H1 (cell line): ENCODE results near the gene MYO1F. TPM values are rescaled to one million over a fixed set of nuclear protein-coding genes. Genes with fewer than 3 reads are reported as not detected.

Experiments used
- polyA plus RNA-seq, 7 experiments: library from polyadenylated mRNA; depleted of rRNA in 3 of 7; stranded (reverse) in 5 of 7; unstranded in 2 of 7; fragments of >200 nt in 5 of 7; fragments of 200-250 nt in 2 of 7; gene quantifications; 1 replicate in 5 of 7; 2 replicates in 1 of 7; 4 replicates in 1 of 7; pipeline versions ENCODE4 v1.2.1 to v1.2.3, GENCODE V29; 2011 to 2013; ENCODE audit warnings: missing spikeins in 2 of 7, mixed read lengths in 2 of 7
- total RNA-seq: library from RNA; stranded (reverse); fragmentation: NEBNext Ultra II Directional; extraction: Animal tissue kit (Norgen Biotek cat#: 25700); gene quantifications from 2 replicates; pipeline ENCODE4 v1.2.1, GENCODE V29; 2021
- TF ChIP-seq, protein P1 (sequence below): fragments of 300-600 bp; sonication (generic); IDR thresholded peaks from 2 replicates; pipeline ENCODE4 v1.7.1; 2012; ENCODE audit warnings: low read length, moderate library complexity, mild to moderate bottlenecking, inconsistent platforms; ENCODE audit not compliant: insufficient replicate concordance

The MYO1F gene
- total and polyA plus RNA-seq, 2 of the 8 experiments (the other 6 are each of a cell fraction or from before 2014, with no cell fraction given) = 1.4 to 4.6 TPM

- TF ChIP-seq, protein P1, sequence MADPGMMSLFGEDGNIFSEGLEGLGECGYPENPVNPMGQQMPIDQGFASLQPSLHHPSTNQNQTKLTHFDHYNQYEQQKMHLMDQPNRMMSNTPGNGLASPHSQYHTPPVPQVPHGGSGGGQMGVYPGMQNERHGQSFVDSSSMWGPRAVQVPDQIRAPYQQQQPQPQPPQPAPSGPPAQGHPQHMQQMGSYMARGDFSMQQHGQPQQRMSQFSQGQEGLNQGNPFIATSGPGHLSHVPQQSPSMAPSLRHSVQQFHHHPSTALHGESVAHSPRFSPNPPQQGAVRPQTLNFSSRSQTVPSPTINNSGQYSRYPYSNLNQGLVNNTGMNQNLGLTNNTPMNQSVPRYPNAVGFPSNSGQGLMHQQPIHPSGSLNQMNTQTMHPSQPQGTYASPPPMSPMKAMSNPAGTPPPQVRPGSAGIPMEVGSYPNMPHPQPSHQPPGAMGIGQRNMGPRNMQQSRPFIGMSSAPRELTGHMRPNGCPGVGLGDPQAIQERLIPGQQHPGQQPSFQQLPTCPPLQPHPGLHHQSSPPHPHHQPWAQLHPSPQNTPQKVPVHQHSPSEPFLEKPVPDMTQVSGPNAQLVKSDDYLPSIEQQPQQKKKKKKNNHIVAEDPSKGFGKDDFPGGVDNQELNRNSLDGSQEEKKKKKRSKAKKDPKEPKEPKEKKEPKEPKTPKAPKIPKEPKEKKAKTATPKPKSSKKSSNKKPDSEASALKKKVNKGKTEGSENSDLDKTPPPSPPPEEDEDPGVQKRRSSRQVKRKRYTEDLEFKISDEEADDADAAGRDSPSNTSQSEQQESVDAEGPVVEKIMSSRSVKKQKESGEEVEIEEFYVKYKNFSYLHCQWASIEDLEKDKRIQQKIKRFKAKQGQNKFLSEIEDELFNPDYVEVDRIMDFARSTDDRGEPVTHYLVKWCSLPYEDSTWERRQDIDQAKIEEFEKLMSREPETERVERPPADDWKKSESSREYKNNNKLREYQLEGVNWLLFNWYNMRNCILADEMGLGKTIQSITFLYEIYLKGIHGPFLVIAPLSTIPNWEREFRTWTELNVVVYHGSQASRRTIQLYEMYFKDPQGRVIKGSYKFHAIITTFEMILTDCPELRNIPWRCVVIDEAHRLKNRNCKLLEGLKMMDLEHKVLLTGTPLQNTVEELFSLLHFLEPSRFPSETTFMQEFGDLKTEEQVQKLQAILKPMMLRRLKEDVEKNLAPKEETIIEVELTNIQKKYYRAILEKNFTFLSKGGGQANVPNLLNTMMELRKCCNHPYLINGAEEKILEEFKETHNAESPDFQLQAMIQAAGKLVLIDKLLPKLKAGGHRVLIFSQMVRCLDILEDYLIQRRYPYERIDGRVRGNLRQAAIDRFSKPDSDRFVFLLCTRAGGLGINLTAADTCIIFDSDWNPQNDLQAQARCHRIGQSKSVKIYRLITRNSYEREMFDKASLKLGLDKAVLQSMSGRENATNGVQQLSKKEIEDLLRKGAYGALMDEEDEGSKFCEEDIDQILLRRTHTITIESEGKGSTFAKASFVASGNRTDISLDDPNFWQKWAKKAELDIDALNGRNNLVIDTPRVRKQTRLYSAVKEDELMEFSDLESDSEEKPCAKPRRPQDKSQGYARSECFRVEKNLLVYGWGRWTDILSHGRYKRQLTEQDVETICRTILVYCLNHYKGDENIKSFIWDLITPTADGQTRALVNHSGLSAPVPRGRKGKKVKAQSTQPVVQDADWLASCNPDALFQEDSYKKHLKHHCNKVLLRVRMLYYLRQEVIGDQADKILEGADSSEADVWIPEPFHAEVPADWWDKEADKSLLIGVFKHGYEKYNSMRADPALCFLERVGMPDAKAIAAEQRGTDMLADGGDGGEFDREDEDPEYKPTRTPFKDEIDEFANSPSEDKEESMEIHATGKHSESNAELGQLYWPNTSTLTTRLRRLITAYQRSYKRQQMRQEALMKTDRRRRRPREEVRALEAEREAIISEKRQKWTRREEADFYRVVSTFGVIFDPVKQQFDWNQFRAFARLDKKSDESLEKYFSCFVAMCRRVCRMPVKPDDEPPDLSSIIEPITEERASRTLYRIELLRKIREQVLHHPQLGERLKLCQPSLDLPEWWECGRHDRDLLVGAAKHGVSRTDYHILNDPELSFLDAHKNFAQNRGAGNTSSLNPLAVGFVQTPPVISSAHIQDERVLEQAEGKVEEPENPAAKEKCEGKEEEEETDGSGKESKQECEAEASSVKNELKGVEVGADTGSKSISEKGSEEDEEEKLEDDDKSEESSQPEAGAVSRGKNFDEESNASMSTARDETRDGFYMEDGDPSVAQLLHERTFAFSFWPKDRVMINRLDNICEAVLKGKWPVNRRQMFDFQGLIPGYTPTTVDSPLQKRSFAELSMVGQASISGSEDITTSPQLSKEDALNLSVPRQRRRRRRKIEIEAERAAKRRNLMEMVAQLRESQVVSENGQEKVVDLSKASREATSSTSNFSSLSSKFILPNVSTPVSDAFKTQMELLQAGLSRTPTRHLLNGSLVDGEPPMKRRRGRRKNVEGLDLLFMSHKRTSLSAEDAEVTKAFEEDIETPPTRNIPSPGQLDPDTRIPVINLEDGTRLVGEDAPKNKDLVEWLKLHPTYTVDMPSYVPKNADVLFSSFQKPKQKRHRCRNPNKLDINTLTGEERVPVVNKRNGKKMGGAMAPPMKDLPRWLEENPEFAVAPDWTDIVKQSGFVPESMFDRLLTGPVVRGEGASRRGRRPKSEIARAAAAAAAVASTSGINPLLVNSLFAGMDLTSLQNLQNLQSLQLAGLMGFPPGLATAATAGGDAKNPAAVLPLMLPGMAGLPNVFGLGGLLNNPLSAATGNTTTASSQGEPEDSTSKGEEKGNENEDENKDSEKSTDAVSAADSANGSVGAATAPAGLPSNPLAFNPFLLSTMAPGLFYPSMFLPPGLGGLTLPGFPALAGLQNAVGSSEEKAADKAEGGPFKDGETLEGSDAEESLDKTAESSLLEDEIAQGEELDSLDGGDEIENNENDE = no peak
These were observed 58.7 kb downstream of the MYO1F start (continued) for GRCh38 chr19:8518536-8518935.
